Coronary artery (tissue), 2 donors: ENCODE results near the gene ANO9.

ENCODE experiments used
- DNase-seq: peaks from one replicate; pipeline ENCODE4 v3.0.0-alpha.2; 2017; ENCODE audit warnings: low spot score
- H3K27ac ChIP-seq, 2 donors: fragments of 200-600 bp; sonication (generic); one replicate each; pipeline ENCODE4 v1.5.1; 2016 to 2019
- H3K4me3 ChIP-seq: fragments of 200-600 bp; sonication (generic); 2 replicates; pipeline ENCODE4 v1.5.1; 2016; ENCODE audit warnings: mild to moderate bottlenecking, moderate library complexity
- CTCF ChIP-seq: fragments of 200-600 bp; sonication (generic); IDR thresholded peaks from one replicate; pipeline ENCODE4 v1.5.1; 2019; ENCODE audit warnings: antibody characterized with exemption

ANO9 gene

GRCh38 chr11:476416-476815 lies 34.6 kb upstream of the ANO9 start:
- H3K27ac ChIP-seq, result no peak overlapping the region
- no peak for DNase-seq

GRCh38 chr11:475941-476340 lies 34.1 kb upstream of the ANO9 start:
- no peak for TF ChIP-seq CTCF
- Histone ChIP-seq H3K4me3 (no peak overlapping the region), H3K27ac (no peak overlapping the region)
- no peak for DNase-seq

More at GRCh38 chr11:476416-476815, 34.6 kb upstream of the ANO9 start:
- TF ChIP-seq CTCF, result no peak
- no peak overlapping the region for H3K4me3 ChIP-seq

- no peak for DNase-seq
- no peak for TF ChIP-seq CTCF
- H3K4me3 ChIP-seq, result no peak overlapping the region
- H3K27ac ChIP-seq, result no peak overlapping the region
These were observed 33.2 kb upstream of the ANO9 start for GRCh38 chr11:474914-475506.

GRCh38 chr11:473962-474785 lies 32.4 kb upstream of the ANO9 start:
- no peak overlapping the region for H3K27ac ChIP-seq
- no peak overlapping the region for H3K4me3 ChIP-seq
- no peak for DNase-seq
- TF ChIP-seq CTCF, result no peak

- DNase-seq, result no peak
These were observed 31.6 kb upstream of the ANO9 start for GRCh38 chr11:473415-473814.

GRCh38 chr11:472816-473215 lies 31.0 kb upstream of the ANO9 start:
- no peak overlapping the region for H3K27ac ChIP-seq
- DNase-seq, result no peak

More at GRCh38 chr11:473415-473814, 31.6 kb upstream of the ANO9 start:
- Histone ChIP-seq H3K27ac (no peak overlapping the region), H3K4me3 (no peak overlapping the region)
- TF ChIP-seq CTCF, result no peak

More at GRCh38 chr11:472816-473215, 31.0 kb upstream of the ANO9 start:
- no peak for TF ChIP-seq CTCF
- H3K4me3 ChIP-seq, result no peak overlapping the region
